T-helper 1 cell (primary cell): ENCODE results near the gene TMEM53.

Experiments
- DNase-seq, 5 donors: peaks; one replicate each; pipeline ENCODE4 v3.0.0-alpha.2; 2012 to 2020

TMEM53 gene

DNA sequence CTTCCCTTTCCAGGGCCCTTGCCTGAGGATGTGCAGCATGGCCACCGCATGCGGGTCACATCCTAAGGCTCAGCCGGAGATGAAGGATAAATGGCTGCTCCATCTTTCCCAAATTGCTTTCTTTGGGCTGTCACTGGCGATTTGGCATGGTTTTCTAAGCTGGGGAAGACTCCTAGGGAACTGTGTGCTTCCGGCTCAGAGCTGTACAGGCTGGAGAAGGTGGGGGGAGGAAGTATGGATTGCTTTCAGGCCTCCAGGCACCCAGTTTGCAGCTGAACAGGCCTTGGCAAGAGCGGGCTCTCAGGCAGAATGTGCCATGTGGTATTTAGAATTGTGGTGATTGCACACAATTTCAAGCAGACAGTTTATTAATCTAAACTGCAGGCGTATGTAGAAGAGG is 48.9 kb downstream of the TMEM53 start:
- no peak for DNase-seq

DNA sequence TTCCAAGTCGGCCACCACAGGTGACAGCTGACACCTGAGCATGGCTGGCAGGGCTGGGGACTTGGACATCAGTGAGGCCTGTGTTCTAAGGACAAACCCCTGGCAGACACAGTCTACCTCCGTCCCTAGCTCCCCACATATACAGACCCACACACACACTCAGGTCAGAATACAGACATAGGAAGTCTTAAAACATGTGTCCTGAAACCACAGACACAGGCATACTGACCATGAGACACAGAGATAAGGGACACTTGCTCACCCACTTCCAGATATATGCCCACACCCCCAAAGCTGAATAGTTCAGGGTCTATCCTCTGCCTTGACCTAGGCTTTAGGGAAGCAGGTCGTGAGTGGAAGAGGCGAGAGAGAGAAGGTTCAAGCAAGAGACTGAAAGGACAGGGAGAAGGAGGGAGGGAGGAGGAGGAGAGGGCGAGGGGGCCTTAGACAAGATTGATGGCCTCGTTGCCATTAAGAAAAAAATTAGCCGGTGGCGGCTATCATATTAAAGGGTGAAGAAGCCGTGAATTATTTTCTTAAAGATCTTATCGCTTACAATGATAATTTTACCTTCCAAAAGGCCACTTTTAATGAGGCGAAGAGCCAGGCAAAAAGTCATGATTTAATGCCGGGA is 49.9 kb downstream of the TMEM53 start:
- DNase-seq: no peak

- no peak for DNase-seq
These were observed 52.4 kb downstream of the TMEM53 start for GRCh38 chr1:44621841-44622286.

GRCh38 chr1:44620072-44620471 is 54.2 kb downstream of the TMEM53 start:
- DNase-seq: no peak

DNA sequence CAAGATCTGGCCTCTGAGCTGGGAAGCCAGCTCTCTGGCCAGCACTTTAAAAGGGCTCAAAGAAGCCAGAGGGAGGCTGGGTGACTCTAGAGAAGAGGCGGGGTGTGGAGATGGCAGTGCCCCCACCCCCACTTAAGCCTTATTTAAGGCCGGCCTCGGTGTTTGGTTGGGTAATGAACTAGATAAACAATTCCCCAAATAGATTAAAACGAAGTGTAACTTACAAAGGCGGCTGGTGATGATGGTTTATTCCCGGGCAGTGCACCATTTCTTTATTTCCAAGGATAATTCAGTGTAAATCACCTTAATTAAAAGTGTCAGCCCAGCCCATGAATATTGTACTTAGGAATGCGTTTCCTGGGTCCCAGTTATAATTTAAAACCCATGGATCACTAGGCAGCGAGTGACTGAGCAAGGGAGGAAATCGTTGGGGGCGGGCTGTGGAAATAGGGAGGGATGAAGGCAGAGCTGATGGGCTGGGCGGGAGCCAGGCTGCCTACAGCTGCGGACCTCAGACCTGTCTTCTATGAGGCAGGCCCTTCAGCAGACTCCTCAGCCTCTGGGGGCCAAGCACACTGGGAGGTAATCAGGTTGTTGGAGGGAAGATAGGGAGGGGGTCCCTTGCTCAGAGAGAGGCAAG is 54.9 kb downstream of the TMEM53 start:
- no peak for DNase-seq

GRCh38 chr1:44617703-44618029 is 56.6 kb downstream of the TMEM53 start:
- DNase-seq: no peak

DNA sequence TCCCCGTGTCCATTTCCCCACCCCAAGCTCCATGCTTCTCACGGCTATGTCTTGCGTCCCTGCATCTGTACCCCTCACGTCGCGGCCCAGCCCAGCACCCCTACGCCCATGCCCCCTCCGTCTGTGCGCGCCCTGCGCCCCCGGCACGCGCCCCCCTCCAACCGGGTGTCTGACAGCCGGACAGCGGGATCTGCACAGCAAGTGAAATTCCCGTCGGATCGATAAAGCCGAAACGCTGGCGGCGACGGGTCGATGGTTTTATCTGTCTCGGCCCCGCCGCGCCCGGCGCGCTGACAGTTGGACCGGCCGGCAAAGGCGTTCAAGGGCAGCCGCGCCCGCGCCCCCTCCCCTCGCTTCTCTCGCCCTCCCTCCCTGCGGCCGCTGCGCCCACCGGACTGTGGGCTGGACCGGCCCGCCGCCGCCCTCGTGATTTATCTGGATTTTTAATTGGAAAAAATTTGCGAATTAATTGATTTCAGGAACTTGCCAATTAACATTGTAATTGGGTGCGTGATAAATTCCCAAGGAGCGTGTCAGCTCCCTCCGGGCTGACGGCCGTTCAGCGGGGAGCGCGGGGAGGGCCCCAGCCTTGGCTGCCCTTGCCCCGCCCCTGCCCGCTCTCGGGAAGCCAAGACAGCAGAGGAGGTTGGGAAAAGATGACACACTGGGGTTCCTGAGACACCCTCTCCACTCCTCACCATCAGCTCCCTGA is 57.1 kb downstream of the TMEM53 start:
- no peak for DNase-seq

DNA sequence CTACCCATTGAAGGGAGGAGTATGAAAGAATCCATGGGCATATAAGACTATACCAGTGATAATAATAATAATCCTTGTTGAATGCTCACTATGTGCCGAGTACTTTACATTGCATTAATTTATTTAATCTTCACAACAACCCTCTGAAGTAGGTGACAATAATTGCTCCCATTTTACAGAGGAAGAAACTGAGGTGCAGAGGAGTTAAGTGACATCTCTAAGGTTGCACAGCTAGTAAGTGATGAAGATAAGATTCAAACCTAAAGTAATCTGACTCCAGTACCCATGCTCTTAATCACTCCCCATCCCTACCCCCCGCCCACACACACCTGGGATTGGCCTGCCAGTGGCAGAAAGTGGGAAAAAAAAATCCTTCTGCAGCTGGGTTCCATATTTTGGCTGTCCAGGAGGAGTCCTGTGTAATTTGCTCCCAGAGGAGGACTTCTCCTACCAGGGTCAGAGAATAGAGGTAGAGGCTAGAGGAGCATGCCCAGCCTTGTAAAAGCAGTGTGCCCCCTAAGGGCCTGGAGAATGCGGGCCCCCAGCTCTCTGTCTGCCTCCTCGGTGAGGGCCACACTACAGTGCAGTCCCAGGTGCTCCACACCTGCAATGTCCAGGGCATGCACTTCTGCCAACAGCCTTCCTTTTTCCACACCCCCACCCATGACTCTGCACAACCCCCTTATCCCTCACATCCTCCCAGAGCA is 57.8 kb downstream of the TMEM53 start:
- DNase-seq: no peak

- no peak for DNase-seq
These were observed 60.3 kb downstream of the TMEM53 start for GRCh38 chr1:44613941-44614340.

GRCh38 chr1:44611866-44612265 is 62.4 kb downstream of the TMEM53 start:
- DNase-seq: no peak

GRCh38 chr1:44611419-44611818 is 62.9 kb downstream of the TMEM53 start:
- DNase-seq: no peak

DNA sequence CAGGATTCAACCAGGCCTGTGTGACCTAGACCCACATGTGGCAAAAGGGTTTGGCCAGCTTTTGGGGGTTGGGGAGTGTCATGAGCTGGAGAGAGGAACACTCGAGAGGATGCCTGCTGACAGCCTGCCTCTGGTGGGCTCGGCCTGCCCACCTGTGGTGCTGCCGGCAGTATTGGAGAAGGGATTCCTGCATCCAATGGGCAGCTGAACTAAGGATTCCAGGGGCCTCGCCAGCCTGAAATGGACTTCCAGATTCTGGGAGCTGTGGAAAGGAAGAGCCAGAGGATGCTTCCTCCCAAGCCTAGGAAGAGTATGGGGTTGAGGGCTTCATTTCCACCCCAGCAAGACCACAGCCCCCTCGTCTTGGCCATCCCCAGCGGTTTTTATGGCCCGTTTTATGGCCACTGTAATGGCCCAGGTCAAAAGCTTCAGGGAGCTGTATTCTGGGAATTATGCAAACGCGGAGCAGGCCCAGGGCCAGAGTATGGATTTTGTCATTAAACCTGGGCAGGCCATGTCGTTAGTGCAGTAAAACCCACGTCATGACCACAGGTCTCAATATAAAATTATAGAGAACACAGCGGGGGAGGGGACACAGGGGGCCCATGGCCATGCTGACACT is 63.6 kb downstream of the TMEM53 start:
- DNase-seq: no peak

DNA sequence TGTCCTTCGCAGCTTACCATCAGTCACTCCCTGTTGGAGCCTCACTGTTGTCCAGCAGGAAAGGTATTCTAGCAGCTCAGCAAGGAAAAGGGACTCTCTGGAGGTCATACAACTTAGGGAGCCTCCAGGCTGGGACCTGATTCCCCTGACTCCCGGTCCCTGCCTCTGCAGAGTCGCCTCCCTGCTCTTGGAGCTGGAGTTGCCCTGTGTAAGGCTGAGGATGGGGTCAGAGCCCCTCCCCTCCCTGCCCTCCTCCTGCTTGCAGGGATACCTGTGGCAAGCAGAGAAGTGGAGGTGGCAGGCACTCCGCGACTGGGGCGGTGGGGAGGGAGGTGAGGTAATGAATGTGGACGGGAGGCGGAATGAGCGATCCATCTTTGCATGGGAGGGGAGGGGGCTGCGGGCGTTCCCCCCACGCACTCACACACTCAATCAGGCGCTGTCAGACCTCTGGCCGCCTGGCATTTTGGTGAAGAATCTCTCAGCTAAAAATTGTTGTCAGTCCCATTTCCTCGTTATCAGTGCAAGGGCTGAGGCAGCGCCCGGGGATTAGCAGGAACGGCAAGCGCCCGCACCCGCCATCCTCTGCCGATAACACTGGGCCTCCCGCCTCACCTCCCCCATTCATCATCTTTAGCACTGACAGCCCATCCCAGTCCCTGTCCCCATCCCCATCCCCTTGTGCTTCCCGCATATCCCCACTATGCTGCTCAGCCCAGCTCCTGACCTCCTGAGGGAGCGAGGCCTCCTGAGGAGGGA is 64.3 kb downstream of the TMEM53 start:
- no peak for DNase-seq

DNA sequence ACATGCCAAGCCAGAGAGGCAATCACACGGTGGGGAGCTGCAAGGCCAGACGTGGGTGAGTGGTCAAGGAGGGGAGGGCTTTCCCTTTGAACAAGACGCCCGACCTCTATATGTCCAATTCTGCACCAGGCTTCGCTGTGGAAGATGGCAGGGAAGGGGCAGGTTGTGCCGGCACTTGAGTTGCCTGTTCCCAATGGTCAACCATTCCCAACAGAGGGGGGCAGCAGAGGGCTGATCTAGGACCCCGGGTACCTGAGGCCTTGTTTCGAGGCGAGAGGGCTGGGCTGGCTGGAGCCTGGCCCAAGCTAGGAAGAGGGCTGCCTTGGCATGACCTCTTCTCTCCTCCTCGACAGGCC is 64.9 kb downstream of the TMEM53 start:
- DNase-seq: peak in 1 of 5 donors; percentile 14

DNA sequence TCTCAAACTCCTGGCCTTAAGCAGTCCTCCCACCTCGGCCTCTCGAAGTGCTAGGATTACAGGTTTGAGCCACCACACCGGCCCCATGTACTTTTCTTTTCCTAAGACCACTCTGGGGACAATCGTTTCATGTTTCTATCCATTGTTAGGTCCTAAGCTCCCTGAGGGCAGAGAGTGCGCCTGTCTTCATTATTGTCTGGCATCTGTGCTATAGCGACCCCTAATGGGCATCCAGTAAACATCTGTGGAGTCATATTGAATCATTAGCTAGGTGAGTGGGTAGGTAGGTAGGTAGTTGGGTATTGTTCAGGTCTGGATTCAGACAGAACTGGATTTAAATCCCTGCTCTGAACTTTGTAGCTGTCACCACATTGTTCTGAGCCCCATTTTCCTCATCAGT is 66.1 kb downstream of the TMEM53 start:
- DNase-seq: no peak

- DNase-seq: no peak
These were observed 67.5 kb downstream of the TMEM53 start for GRCh38 chr1:44606701-44607281.

DNA sequence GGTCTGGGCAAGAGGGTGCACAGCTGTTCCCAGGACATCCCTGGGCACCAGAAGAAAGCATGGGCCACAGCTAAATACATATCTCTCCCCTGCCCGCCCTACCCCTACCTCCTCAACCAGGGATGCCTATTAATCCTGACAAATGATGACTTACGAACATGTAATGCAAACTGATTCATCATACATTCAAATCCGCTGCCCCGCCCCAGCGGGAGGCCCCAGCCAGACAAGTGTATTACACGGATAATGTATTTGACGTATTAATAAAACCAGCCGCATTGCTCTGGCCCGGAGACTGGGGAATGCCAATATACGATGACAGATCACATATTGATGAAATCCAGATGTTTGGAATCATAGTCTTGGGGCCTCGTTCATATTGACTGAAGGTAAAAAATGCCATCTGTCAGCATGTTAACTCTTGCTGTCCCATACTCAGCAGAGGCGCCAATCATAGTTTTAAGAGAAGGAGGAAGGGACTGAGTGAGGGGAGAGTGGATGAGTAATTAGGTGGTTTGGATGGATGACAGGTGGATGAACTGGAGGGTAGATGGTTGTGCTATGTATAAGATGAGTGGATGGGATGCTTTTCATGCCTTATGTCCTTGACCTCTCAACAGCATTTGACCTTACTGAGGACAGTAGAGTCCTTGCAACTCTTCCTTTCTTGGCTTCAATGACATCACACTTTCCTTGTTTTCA is 68.2 kb downstream of the TMEM53 start:
- DNase-seq: no peak

GRCh38 chr1:44604157-44604955 is 69.9 kb downstream of the TMEM53 start:
- DNase-seq: no peak

DNA sequence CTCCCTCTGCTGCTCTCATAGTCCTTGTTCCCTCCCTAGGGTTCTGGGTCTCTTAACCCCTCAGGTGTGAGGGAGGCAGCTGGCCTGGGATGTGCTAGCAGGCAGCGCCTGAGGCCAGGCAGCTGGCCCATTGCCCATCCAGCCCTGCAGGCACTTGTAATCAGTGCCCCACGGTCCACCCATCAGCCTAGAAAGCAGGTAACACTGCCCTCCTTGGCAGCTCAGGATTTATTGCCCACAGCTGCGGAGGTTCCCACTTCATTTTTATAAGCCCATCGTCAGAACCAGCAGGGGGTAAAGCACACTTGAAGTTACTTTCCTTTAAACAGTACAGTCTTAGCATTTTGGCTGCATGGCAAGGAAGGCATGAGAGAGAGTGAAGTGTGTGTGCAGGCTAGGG is 70.6 kb downstream of the TMEM53 start:
- DNase-seq: no peak
